Natural killer cell (primary cell): ENCODE data around the gene HIP1R. TPM values are rescaled to one million over a fixed set of nuclear protein-coding genes. Genes with fewer than 3 reads are reported as not detected.
A peak's percentile ranks its signal among the peaks of the same experiment; 100 is the strongest.

Experiments used
- ATAC-seq, 3 donors: fragments of 150-1000 bp in 2 of 3; fragments of 200-7000 bp in 1 of 3; cut with Tn5 transposase; 1 replicate in 1 of 3; 2 replicates in 2 of 3; pipeline ENCODE4 v1.10.0; 2021; ENCODE audit warnings: mild to moderate bottlenecking in 2 of 3, moderate library complexity in 2 of 3
- DNase-seq, 2 donors: peaks; one replicate each; pipeline versions ENCODE4 v3.0.0 to v3.0.0-alpha.2; 2013 to 2021; ENCODE audit warnings: mixed read lengths in 1 of 2
- H3K27ac ChIP-seq: one replicate; pipeline ENCODE4 v1.5.1; 2013; ENCODE audit warnings: mild to moderate bottlenecking, low read length
- H3K27me3 ChIP-seq: one replicate; pipeline ENCODE4 v1.6.1; 2013; ENCODE audit warnings: low read length; ENCODE audit not compliant: control insufficient read depth, insufficient read depth
- H3K36me3 ChIP-seq: one replicate; pipeline ENCODE4 v1.6.1; 2013; ENCODE audit warnings: low read length; ENCODE audit not compliant: control insufficient read depth, insufficient read depth
- H3K4me1 ChIP-seq: one replicate; pipeline ENCODE4 v1.6.1; 2013; ENCODE audit warnings: low read length; ENCODE audit not compliant: control insufficient read depth, insufficient read depth
- H3K4me3 ChIP-seq: one replicate; pipeline ENCODE4 v1.5.1; 2013; ENCODE audit warnings: low read length
- H3K9me3 ChIP-seq: one replicate; pipeline ENCODE4 v1.6.1; 2013; ENCODE audit warnings: low read length; ENCODE audit not compliant: control insufficient read depth, insufficient read depth
- H3K27ac Mint-ChIP-seq, 2 donors: one replicate each; pipeline ENCODE4 v1.8.0; 2022; ENCODE audit warnings: mild to moderate bottlenecking in 2 of 2, mixed read lengths in 2 of 2, moderate library complexity in 1 of 2
- H3K27me3 Mint-ChIP-seq, 2 donors: one replicate each; pipeline ENCODE4 v1.8.0; 2022; ENCODE audit warnings: low read depth in 2 of 2, mixed read lengths in 2 of 2
- H3K36me3 Mint-ChIP-seq: one replicate; pipeline ENCODE4 v1.8.0; 2022; ENCODE audit warnings: mixed read lengths
- H3K4me1 Mint-ChIP-seq, 2 donors: one replicate each; pipeline ENCODE4 v1.8.0; 2022; ENCODE audit warnings: mixed read lengths in 2 of 2
- H3K4me3 Mint-ChIP-seq: one replicate; pipeline ENCODE4 v1.8.0; 2022; ENCODE audit warnings: mild to moderate bottlenecking, moderate library complexity, mixed read lengths
- H3K9me3 Mint-ChIP-seq, 2 donors: one replicate each; pipeline ENCODE4 v1.8.0; 2022; ENCODE audit warnings: mixed read lengths in 2 of 2
- WGBS: methylation state at CpG from one replicate; pipeline ENCODE4 v1.1.7; 2013; ENCODE audit warnings: missing lambda C conversion rate; ENCODE audit not compliant: insufficient coverage; 5-methylcytosine and 5-hydroxymethylcytosine counted together
- intact Hi-C: fragments of 100-400 bp; cut with micrococcal nuclease; formaldehyde crosslinking; loops from one replicate; pipeline ENCODE4 v1.14.2; 2022
- total RNA-seq, 4 donors: library from RNA; stranded (reverse); fragments of 120-200 nt in 1 of 4; gene quantifications; one replicate each; pipeline versions ENCODE4 v1.2.3 to v1.2.4, GENCODE V29; 2013 to 2022
- TF ChIP-seq, protein P1 (sequence below): fragments of 200-600 bp; IDR thresholded peaks from one replicate; pipeline ENCODE4 v1.8.0; 2022; ENCODE audit warnings: antibody characterized with exemption

Gene HIP1R
- total RNA-seq, 3 donors from 2014 or later (not counting 1 experiment from before 2014, with no cell fraction given) = 78.6 to 93.1 (median 85.5) TPM

DNA sequence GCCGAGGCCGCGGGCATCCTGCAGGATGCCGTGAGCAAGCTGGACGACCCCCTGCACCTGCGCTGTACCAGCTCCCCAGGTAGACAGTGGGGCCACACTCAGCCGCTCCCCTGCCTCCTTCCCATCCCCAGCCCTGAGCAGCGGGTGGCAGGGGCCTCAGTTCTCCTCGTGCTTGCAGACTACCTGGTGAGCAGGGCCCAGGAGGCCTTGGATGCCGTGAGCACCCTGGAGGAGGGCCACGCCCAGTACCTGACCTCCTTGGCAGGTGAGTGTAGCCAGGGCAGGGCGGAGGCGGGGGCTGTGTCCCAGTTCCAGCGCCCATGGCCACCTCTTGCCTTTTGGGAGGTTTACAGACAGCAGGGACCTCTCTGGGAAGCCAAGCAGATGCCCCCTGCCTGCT lies 22.9 kb downstream of the HIP1R start:
- TF ChIP-seq, protein P1, sequence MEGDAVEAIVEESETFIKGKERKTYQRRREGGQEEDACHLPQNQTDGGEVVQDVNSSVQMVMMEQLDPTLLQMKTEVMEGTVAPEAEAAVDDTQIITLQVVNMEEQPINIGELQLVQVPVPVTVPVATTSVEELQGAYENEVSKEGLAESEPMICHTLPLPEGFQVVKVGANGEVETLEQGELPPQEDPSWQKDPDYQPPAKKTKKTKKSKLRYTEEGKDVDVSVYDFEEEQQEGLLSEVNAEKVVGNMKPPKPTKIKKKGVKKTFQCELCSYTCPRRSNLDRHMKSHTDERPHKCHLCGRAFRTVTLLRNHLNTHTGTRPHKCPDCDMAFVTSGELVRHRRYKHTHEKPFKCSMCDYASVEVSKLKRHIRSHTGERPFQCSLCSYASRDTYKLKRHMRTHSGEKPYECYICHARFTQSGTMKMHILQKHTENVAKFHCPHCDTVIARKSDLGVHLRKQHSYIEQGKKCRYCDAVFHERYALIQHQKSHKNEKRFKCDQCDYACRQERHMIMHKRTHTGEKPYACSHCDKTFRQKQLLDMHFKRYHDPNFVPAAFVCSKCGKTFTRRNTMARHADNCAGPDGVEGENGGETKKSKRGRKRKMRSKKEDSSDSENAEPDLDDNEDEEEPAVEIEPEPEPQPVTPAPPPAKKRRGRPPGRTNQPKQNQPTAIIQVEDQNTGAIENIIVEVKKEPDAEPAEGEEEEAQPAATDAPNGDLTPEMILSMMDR = no peak
- H3K4me1 ChIP-seq = peaks cover 19% of the 10 kb centered on the region
- no peaks in the 10 kb centered on the region for H3K9me3 ChIP-seq
- DNase-seq (no peak), ATAC-seq (no peak)
- H3K4me1 Mint-ChIP-seq = peaks cover 0 to 8% of the 10 kb centered on the region in 2 donors
- H3K36me3 ChIP-seq = peaks cover 30% of the 10 kb centered on the region
- no peaks in the 10 kb centered on the region for H3K9me3 Mint-ChIP-seq
- 89% methylated on average over 14 of the region's 14 CpGs for WGBS
- intact Hi-C loops = no loop called here
- no peak overlapping the region for H3K27ac ChIP-seq
- H3K27ac Mint-ChIP-seq = no peak overlapping the region
- H3K27me3 Mint-ChIP-seq = no peaks in the 10 kb centered on the region
- H3K27me3 ChIP-seq = no peaks in the 10 kb centered on the region
- no peak overlapping the region for H3K4me3 ChIP-seq
- no peaks in the 10 kb centered on the region for H3K36me3 Mint-ChIP-seq
- no peak overlapping the region for H3K4me3 Mint-ChIP-seq

DNA sequence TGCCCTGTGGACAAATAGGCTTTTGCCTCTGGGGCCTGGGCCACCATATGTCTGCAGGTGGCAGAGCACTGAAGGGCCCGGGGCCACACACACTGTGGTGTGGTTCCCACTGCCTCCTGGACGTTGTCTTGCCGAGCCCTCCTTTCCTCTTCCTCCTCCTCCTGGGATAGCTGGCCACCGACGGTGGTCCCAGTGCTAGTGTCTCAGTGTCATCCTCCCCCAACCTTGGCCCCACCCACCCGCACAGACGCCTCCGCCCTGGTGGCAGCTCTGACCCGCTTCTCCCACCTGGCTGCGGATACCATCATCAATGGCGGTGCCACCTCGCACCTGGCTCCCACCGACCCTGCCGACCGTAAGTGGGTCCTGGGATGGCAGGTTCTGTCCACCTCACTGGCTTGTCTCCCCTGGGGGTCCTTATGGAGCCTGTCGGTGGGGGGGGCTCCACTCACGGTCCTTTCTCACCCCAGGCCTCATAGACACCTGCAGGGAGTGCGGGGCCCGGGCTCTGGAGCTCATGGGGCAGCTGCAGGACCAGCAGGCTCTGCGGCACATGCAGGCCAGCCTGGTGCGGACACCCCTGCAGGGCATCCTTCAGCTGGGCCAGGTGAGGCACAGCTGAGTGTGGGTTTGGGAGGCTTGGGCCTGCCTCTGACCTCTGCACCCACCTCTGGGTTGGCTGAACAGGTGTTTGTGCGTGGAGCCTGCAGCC lies 23.5 kb downstream of the HIP1R start:
- no peaks in the 10 kb centered on the region for H3K27me3 ChIP-seq
- H3K27ac ChIP-seq = no peak overlapping the region
- H3K36me3 Mint-ChIP-seq = no peaks in the 10 kb centered on the region
- no peak for DNase-seq
- H3K4me3 Mint-ChIP-seq = no peak overlapping the region
- peaks cover 33% of the 10 kb centered on the region for H3K36me3 ChIP-seq
- no peak for ATAC-seq
- H3K4me1 Mint-ChIP-seq = peaks cover 0 to 8% of the 10 kb centered on the region in 2 donors
- no peaks in the 10 kb centered on the region for H3K9me3 ChIP-seq
- peaks cover 23% of the 10 kb centered on the region for H3K4me1 ChIP-seq
- 94% methylated on average over 22 of the region's 22 CpGs for WGBS
- H3K4me3 ChIP-seq = no peak overlapping the region
- TF ChIP-seq, protein P1 = no peak
- no peak overlapping the region for H3K27ac Mint-ChIP-seq
- intact Hi-C loops = no loop called here
- no peaks in the 10 kb centered on the region for H3K9me3 Mint-ChIP-seq
- H3K27me3 Mint-ChIP-seq = no peaks in the 10 kb centered on the region

DNA sequence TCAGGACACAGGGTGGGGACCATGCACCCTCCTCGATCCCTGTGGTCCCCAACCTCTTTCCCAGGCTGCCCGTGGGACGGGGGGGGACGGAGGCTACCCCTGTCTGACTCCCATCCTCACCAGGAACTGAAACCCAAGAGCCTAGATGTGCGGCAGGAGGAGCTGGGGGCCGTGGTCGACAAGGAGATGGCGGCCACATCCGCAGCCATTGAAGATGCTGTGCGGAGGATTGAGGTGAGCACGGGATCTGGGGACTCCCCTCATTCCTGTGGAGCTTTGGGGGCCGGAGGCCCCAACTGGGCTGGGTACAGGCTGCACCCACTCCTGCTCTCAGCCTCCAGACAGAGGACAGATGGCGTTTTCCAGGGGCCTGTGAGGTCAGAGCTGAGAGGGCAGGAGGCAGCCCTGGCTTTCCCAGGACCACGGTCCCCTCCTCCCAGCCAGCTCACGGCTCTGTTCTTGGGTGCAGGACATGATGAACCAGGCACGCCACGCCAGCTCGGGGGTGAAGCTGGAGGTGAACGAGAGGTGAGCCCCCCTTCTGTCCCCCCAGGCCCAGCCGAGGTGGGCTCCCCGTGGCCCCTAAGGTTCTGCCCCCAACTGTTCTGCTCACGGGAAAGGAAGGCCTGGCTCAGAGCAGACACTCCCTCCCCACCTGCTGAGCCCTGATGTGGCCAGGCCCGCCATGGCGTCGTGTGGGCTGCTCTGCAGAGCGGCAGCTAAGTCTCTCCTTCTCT lies 24.2 kb downstream of the HIP1R start:
- Histone ChIP-seq H3K4me1 (peaks cover 23% of the 10 kb centered on the region), H3K36me3 (peaks cover 37% of the 10 kb centered on the region), H3K27me3 (no peaks in the 10 kb centered on the region), H3K27ac (no peak overlapping the region), H3K4me3 (no peak overlapping the region), H3K9me3 (no peaks in the 10 kb centered on the region)
- peaks cover 2 to 11% of the 10 kb centered on the region in 2 donors for H3K4me1 Mint-ChIP-seq
- intact Hi-C loops = loop anchor here (1.0 to 5.0 kb wide), 3 partner anchors 38 to 378 kb away; partner anchors contain the start of gene VPS37B
- no peaks in the 10 kb centered on the region for H3K27me3 Mint-ChIP-seq
- 88% methylated on average over 22 of the region's 26 CpGs for WGBS
- DNase-seq (peak in 1 of 2 donors; percentile 25), ATAC-seq (no peak)
- no peak overlapping the region for H3K27ac Mint-ChIP-seq
- no peaks in the 10 kb centered on the region for H3K36me3 Mint-ChIP-seq
- H3K9me3 Mint-ChIP-seq = no peaks in the 10 kb centered on the region
- TF ChIP-seq, protein P1 = no peak
- H3K4me3 Mint-ChIP-seq = no peak overlapping the region
